Panc1 (cell line): Measurements from ENCODE around the gene UBC. TPM values are rescaled to one million over a fixed set of nuclear protein-coding genes. Genes with fewer than 3 reads are reported as not detected.

Source experiments
- ATAC-seq: fragments of 200-7000 bp; cut with Tn5 transposase; 2 replicates; pipeline ENCODE4 v1.9.1; 2020; ENCODE audit warnings: mild to moderate bottlenecking, moderate library complexity
- BruUV-seq: library from RNA; stranded (reverse); fragments of 400-500 nt; replicated peaks from 2 replicates; lab custom pipeline; 2021; lab: Mats Ljungman, UMichigan
- CTCF ChIA-PET: fragments of 300-600 bp; sonication (Branson Sonifier 250); formaldehyde crosslinking; loops from one replicate; lab custom pipeline; 2022; ENCODE audit warnings: antibody characterized with exemption; lab: Charles Lee
- POLR2A ChIA-PET: fragments of 300-600 bp; sonication (Branson Sonifier 250); formaldehyde crosslinking; loops from one replicate; lab custom pipeline; 2022; ENCODE audit warnings: antibody characterized with exemption; lab: Charles Lee
- DNase-seq: peaks from one replicate; pipeline ENCODE4 v3.0.0-alpha.2; 2010; ENCODE audit warnings: low read depth, low spot score
- H3K27ac ChIP-seq: 2 replicates; pipeline ENCODE4 v1.5.1; 2011; ENCODE audit warnings: mild to moderate bottlenecking, low read length, inconsistent platforms
- H3K27me3 ChIP-seq: fragments of 200-500 bp; sonication (Bioruptor generic); 2 replicates; pipeline ENCODE4 v1.6.0; 2014; ENCODE audit warnings: low read length, inconsistent platforms; ENCODE audit not compliant: control insufficient read depth, insufficient read depth
- H3K36me3 ChIP-seq: fragments of 200-500 bp; sonication (Bioruptor generic); 2 replicates; pipeline ENCODE4 v1.5.1; 2014; ENCODE audit warnings: inconsistent platforms, mild to moderate bottlenecking, low read length, moderate library complexity; ENCODE audit not compliant: control insufficient read depth, insufficient read depth
- H3K4me1 ChIP-seq: 2 replicates; pipeline ENCODE4 v1.5.1; 2011; ENCODE audit warnings: inconsistent platforms, mild to moderate bottlenecking, low read length, moderate library complexity; ENCODE audit not compliant: control insufficient read depth, insufficient read depth
- H3K4me3 ChIP-seq, 2 experiments: 2 replicates each; pipeline ENCODE4 v1.5.1; 2011 to 2012; ENCODE audit warnings: low read depth in 2 of 2, low read length in 2 of 2, mild to moderate bottlenecking in 2 of 2, inconsistent platforms in 1 of 2, moderate library complexity in 1 of 2
- H3K9me3 ChIP-seq: fragments of 200-500 bp; sonication (Bioruptor generic); 2 replicates; pipeline ENCODE4 v1.5.1; 2014; ENCODE audit warnings: low read depth, mild to moderate bottlenecking, inconsistent platforms, low read length, moderate library complexity; ENCODE audit not compliant: control insufficient read depth, insufficient read depth
- CTCF ChIP-seq: fragments of 450-650 bp; IDR thresholded peaks from 2 replicates; pipeline ENCODE4 v1.5.1; 2017; ENCODE audit warnings: mild to moderate bottlenecking
- POLR2AphosphoS5 ChIP-seq: IDR thresholded peaks from 2 replicates; pipeline ENCODE4 v1.6.1; 2012; ENCODE audit warnings: mild to moderate bottlenecking, low read depth, low read length, moderate library complexity
- REST ChIP-seq, 2 experiments: IDR thresholded peaks; 2 replicates each; pipeline ENCODE4 v1.6.1; 2011 to 2012; ENCODE audit warnings: low read depth in 2 of 2, control low read depth in 1 of 2, low read length in 1 of 2, mild to moderate bottlenecking in 1 of 2, moderate library complexity in 1 of 2; ENCODE audit not compliant: insufficient read depth in 1 of 2
- TCF7L2 ChIP-seq: IDR thresholded peaks from 2 replicates; pipeline ENCODE4 v1.6.1; 2011; ENCODE audit warnings: mild to moderate bottlenecking, low read depth, low read length, inconsistent platforms
- in situ Hi-C: cut with HindIII; loops from 2 replicates; pipeline ENCODE4 v1.10.0; 2016; ENCODE audit warnings: low sequenced_read_pairs, low pct_unique_long_range_greater_than_20kb
- intact Hi-C: fragments of 100-400 bp; cut with micrococcal nuclease; formaldehyde crosslinking; loops from one replicate; pipeline ENCODE4 v1.10.0; 2022; ENCODE audit not compliant: unreplicated experiment
- total RNA-seq: library from RNA; stranded (reverse); gene quantifications from one replicate; pipeline ENCODE4 v1.2.1, GENCODE V29; 2021; ENCODE audit not compliant: unreplicated experiment

UBC gene
- total RNA-seq, 1 experiment from 2014 or later = 1,725 TPM

GRCh38 chr12:124917841-124918621 is 3.6 kb upstream of the UBC start:
- BruUV-seq = TSS peak; percentile 90
- Histone ChIP-seq H3K4me1 (peaks cover 56% of the 10 kb centered on the region), H3K4me3 (peak overlapping the region; percentile 48 to 91), H3K36me3 (peaks cover 12% of the 10 kb centered on the region), H3K27ac (peak overlapping the region; percentile 100), H3K9me3 (no peaks in the 10 kb centered on the region), H3K27me3 (no peaks in the 10 kb centered on the region)
- intact Hi-C loops (no loop called here), in situ Hi-C loops (no loop called here)
- CTCF ChIA-PET = no interaction called here
- ATAC-seq (no peak), DNase-seq (no peak)
- POLR2A ChIA-PET = interaction anchor here (0.5 to 2.8 kb wide), 7 partner anchors 7 to 57 kb away, joined by 3 to 9 read pairs (median 6); no protein-coding TSS in a partner anchor
- TF ChIP-seq REST (IDR thresholded peaks at IDR 0.05; ENCODE audit: insufficient read depth in 1 of 2, low read depth in 2 of 2, low read length in 1 of 2) (no peak), POLR2AphosphoS5 (no peak), CTCF (no peak)

GRCh38 chr12:124917135-124917840 is 2.8 kb upstream of the UBC start:
- in situ Hi-C loops = no loop called here
- Histone ChIP-seq H3K4me3 (peak overlapping the region; percentile 91 to 93), H3K4me1 (peaks cover 53% of the 10 kb centered on the region), H3K9me3 (no peaks in the 10 kb centered on the region), H3K27me3 (no peaks in the 10 kb centered on the region), H3K36me3 (peaks cover 12% of the 10 kb centered on the region), H3K27ac (peak overlapping the region; percentile 100)
- peak; percentile 91 for TF ChIP-seq TCF7L2
- no peak for TF ChIP-seq CTCF
- TF ChIP-seq POLR2AphosphoS5 = peak; percentile 88
- ATAC-seq (peak; percentile 84), DNase-seq (no peak)
- CTCF ChIA-PET = no interaction called here
- no TSS peak for BruUV-seq
- intact Hi-C loops = no loop called here
- POLR2A ChIA-PET = interaction anchor here (0.5 to 2.8 kb wide), 6 partner anchors 11 to 805 kb away, joined by 3 to 9 read pairs (median 6); no protein-coding TSS in a partner anchor
